HG02870 (cell line): ENCODE measurements around the gene GNAS.

ENCODE experiments used
- ATAC-seq: cut with Tn5 transposase; IDR thresholded peaks from one replicate; pipeline ENCODE4 v1.9.1; 2021; ENCODE audit warnings: mild to moderate bottlenecking, moderate library complexity; ENCODE audit not compliant: unreplicated experiment

The GNAS gene

DNA sequence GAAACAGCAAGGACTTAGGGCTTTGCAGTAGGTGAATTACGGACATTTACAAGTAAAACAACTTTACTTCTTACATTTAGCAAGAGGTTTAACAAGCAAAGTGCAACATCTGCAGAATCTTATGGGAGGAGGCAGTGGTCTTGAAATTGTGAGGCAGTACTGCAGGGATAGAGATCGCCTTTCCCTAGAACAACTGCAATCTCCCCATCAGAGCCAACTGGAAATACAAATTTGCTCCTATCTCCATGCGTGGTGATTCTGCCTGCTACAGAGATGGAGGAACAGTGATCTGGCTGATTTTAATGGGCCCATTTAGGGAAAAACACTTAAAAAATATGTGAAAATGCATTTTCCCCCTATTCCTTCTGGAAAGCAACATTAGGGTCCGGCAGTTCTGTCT lies 25.9 kb downstream of the GNAS start:
- ATAC-seq: no peak

DNA sequence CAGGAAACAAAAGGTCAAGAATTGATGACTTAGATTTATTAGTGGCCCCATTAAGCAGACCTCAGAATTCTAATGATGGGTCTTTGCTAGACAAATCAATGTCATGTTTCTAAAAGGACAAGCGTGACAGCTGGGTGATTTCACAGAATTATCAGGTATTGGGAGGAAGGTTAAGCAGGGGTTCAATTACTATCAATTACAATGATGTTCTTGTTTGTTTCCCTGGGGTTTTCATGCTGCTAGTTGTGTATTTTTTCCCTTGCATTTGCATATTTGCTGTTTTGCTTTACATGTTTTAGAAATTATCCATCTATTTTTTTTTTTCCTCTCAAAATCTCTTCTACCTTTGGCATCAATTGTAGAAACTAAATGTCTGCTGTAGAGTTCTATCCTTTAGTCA lies 27.9 kb downstream of the GNAS start:
- ATAC-seq: no peak

DNA sequence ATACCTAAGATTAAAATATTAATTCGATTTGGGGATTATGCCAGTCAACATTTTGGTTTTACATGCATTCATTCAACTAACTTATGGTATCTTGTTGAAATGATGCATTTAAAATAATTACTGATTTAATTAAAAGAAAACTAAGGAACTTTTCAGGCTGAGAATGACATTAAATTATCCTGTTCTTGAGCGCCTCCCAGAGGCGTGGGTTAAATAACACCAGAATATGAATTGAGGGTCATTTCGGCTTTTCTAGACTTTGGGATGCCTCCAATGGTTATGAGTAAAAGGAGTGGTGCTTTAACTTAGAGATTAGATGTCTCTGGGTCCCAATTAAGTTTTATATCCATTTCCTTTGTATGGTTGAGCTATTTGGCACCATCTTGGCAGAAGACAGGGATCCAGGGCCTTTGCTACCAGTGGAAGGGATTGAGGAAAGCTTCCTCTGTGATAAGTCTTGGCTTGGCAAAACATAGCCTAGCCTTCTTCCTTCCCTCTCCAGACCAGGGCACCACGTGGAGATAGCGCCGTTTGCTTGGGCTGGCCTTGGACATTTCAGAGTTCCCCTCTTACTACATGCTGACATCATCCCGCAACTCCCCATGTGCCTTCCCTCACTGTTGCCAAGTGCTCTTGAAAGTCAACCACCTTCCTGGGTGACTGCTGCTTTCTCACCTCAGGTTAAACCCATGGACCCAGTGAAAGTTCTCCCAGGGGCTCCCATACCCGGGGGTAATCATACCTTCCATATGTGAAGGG lies 28.7 kb downstream of the GNAS start:
- ATAC-seq: no peak

DNA sequence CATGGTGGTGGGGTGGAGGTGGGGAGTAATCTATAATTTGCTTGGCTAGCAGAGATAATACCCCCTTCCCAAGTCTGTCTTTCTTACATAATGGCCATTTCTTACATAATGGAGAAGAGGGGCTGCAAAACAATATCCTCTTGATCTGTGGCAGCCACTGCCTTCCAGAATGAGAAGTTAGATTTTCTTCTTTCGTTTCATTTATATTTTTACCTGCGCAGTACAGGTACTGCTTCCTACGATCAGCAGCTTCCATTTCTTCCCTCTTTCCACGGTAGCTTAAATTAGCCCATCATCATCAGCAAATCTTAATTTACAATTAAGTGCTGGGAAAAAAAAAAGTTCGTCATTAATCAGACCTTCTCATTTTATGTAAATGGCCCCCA lies 30.2 kb downstream of the GNAS start:
- ATAC-seq: no peak

DNA sequence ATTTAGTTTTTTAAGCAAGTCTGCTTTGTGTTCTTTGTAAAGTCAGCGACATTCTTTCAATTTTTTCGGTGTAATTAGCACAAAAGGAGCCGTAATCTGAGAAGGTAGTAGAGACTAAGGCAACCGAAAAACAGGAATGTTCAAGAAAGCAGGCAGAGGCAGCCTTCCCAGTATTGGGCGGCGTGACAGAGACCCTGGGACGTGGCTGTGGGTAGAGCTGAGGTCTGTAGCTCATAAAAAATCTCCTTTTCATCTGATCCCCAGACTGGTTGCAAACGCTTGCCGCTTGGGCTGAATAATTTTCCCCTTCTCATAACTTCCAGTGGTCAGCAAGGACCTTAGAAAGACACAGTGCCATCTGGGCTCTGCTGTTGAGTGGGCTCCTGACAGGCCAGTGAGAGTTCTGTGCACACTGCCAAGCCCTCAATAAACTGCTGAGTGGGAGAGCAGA lies 30.8 kb downstream of the GNAS start:
- no peak for ATAC-seq

DNA sequence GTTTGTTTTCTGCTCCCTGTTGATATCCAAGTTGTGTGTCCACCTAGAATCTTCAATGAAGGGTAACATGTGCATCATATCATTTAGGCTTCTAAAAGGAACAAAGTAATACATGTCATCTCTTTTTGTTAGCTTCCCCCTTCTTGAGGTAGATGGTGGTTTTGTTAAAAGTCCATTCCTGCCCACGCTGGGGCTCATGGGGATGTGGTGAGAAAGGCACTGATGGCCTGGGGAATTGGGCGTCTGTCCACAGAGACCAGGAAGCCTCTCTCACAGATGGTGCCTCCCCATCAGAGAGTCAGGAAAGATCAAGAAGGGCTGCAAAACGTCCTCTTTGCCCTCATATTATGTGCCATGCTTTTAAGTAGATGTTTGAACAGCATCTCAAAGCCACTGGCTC lies 32.5 kb downstream of the GNAS start:
- ATAC-seq: no peak

DNA sequence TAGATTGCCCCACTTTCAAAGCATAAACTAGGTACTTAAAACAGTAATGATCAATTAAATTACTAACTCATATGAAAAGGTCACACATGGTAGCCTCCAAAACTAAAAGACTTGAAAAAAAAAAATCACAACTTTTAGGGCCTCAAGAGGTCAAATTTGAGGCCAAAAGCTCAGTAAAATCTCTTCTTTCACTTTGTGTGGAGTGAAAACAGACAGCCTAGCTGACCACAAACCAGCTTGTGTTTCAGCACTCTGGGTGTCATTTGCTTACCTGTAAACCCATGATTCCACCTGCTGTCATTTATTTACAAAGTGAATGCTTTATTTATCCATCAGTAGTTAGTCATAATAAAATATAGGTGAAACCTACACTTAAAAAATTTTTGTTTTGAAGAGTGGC lies 34.0 kb downstream of the GNAS start:
- no peak for ATAC-seq

DNA sequence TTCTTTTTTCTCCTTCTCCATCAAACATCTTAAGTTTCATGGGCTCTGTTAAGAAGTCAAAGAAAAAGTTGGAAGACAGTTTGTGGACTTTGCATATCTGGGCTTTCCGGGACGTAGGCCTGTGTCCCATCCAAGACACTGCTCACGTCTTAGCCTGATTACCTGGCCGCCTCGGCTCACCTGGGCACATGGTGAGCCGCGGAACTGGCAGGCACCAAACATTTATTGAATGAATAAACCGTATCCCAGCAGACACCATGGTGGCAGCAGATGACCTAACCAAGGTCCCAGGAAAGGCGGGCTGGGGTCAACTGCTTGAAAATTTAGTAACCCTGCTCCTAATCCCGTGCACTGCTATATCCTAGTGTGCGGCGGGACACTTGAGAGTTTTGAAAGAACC lies 35.6 kb downstream of the GNAS start:
- no peak for ATAC-seq

DNA sequence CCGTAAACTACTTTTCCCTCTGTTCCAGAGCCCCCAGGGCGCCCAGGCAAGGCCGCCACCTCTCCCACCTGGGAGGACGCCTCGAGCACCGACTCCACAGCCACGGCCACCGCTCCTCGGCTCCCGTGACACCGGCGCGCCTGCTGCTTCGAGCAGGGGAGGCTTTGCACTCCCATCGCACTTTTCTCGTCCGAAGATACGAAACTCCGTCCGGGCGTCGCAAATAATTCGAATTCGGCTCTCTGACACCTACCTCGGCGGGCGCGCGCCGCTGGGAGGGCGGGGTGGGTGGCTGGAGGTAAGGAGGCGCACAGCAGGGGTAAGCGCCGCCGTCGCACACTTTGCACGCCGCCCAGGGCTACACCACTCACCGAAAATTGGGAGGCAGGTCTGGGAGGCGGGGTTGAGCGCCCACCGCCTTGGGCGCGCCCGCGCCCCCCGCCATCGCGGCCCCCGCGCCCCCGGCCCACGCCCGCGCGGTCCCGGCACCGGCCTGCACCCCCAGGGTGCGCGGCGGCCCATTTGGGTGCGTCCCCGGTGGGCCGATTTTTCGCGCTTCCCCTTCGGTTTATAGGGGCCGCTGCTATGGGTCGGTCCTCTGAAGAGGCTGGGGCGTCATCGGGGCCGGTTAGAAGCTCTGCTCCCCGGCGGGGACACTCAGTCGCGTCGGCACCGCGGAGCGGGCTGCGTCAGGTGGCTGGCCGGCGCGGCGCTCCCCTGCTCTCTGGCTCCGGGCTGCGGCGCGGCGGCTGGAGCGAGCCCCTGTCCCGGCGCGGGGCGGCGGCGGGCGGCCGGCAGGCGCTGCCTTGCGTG lies 36.2 kb downstream of the GNAS start:
- peak; percentile 39 for ATAC-seq

DNA sequence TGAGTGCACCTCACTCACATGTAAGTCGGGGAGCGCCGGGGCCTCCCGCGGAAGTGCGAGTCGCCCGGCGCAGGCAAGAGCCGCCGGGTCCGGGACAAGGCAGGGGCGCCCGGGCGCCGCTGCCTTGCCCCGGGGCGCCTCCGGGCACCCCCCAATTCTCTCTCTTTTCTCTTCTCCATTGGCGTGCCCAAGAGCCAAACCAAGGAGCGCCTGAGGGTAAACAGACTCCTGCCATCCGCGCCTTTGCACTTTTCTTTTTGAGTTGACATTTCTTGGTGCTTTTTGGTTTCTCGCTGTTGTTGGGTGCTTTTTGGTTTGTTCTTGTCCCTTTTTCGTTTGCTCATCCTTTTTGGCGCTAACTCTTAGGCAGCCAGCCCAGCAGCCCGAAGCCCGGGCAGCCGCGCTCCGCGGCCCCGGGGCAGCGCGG lies 36.8 kb downstream of the GNAS start:
- no peak for ATAC-seq

DNA sequence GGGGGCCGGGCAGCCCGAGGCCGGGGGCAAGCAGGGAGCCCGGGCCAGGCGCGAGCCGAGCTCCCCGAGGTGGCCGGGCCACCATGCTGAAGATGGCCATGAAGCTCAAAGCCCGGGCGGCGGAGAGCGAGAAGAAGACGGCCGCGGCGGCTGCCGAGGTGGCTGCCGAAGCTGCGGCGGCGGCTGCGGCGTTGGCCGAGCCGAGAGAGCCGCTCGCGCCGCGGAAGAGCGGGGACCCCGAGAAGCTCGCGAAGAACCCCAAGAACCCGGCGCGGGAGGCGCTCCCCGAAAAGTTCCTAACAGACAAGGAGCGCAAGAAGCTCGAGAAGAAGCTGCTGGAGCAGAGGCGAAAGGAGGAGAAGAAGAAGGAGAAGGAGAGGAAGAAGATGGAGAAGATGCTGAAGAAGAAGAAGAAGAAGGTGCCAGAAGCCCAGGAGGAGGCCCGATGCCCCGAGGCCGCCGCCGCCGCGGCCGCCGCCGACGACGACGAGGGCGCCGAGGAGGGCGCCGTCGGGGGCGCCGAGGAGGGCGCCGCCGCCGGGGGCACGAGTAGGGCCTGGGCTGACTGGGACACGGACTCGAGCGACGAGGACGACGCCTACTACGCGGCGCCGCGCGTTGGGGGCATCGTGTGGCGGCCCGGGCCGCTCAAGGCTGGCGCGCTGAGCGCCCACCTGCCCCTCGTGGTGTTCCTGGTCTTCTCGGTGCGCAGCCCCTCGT lies 37.4 kb downstream of the GNAS start:
- no peak for ATAC-seq

DNA sequence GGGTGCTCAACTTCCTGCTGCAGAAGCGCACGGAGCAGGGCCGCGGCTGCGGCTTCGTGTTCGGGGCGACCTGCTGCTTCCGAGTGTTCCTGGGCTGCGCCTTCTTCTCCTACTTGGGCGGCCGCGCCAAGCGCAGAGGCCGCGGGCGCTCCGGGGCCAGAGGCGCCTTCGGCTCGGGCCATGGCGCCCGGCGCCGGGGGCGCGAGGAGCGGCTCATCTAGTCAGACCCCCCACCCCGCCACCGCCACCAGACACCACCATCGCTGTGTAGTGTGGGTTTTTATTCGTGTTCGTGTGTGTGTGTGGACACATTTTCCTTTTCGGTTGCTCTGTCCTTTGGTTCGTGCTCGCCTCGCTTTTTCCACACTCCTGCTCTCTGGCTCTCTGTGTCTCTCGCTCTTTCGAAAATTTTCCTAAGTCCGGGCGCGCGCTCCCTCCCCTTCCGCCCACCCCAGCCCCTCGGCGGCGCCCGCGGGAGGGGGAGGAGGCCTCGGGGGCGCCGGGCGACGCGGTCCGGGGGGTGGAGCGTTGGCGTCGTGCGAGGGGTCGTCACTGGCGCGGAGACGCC lies 38.1 kb downstream of the GNAS start:
- ATAC-seq: peak; percentile 23

DNA sequence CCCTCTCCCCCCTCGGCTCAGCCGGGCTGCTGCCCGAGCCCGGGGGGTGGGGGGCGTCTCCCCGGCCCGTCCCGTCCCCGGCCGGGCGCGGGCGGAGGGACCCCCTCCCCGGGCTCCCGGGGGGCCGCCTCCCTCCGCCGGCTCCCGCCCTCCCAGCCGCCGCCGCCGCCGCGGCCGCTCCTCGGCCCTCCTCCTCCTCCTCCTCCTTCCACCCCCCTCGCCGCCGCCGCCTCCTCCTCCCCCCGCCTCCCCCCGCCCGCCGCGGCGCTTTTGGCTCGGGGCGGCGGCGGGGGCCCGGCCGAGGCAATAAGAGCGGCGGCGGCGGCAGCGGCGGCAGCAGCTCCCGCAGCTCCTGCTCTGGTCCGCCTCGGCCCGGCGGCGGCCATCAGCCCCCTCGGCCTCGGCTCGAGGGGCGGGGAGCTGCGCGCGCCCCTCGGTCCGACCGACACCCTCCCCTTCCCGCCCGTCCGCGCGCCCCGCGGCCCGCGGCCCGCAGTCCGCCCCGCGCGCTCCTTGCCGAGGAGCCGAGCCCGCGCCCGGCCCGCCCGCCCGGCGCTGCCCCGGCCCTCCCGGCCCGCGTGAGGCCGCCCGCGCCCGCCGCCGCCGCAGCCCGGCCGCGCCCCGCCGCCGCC lies 38.7 kb downstream of the GNAS start:
- peak; percentile 7 for ATAC-seq

DNA sequence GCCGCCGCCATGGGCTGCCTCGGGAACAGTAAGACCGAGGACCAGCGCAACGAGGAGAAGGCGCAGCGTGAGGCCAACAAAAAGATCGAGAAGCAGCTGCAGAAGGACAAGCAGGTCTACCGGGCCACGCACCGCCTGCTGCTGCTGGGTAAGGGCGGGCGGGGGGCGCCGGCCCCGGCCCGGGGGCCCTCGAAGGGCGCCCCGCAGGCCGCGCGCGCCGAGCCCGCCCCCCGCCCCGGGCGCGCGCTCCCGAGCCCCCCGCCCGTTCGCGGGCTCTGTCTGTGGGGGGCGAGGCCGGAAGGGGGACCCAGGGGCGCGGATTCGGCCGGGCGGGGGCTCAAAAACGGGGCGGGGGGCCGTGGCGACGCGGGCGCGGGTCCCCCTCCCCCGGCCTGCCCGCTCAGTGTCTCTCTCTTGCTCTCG lies 39.2 kb downstream of the GNAS start:
- no peak for ATAC-seq

DNA sequence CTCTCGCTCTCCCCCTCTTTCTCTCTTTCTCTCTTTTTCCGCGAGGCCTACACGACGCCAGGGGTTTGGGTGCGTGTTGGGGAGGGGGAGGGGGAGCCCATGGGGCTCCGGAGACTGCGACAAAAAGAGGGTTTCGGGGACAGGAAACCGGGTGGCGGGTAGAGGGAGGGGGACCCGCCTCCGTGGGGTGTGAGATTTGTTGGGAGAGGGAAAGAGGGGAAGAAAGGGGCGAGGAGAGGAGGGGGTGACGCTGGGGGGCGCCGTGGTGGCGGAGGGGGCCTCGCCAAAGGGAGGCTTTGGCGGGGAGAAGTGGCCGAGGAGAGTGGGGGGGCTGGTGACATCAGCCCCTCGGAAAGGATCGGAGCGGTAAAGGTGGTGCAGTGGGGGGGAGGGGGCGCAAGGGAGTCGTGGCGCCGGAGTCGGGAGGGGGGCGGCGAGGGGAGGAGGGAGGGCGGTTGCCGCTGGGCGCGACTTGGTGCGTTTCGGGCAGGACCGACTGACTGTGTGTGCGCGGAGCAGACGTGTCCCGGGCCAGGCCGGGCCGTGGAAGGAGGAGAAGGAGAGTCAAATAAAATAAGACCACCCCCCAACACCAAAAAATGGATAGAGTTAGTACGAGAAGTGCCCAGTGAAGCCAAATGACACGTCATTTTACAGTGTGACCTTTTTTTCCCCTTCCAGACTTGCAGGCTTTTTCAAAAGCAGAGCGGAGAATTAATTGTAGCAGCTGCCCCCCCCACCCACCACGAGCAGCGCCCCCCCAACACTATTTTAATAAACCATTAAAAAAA lies 39.8 kb downstream of the GNAS start:
- ATAC-seq: no peak

DNA sequence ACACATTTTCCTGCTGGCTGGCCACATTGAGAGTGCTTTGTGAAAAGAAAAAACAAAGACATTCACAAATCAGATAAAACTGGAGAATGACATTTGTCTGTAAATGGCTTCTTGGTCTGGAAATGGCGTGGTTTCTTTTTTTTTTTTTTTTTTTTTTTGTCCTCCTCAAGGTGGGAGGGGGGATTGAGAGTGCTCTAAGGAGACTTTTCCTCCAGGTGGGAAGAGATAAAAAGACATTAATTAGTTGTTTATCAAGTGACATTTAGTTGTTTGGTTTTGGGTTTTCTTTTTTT lies 40.4 kb downstream of the GNAS start:
- no peak for ATAC-seq

DNA sequence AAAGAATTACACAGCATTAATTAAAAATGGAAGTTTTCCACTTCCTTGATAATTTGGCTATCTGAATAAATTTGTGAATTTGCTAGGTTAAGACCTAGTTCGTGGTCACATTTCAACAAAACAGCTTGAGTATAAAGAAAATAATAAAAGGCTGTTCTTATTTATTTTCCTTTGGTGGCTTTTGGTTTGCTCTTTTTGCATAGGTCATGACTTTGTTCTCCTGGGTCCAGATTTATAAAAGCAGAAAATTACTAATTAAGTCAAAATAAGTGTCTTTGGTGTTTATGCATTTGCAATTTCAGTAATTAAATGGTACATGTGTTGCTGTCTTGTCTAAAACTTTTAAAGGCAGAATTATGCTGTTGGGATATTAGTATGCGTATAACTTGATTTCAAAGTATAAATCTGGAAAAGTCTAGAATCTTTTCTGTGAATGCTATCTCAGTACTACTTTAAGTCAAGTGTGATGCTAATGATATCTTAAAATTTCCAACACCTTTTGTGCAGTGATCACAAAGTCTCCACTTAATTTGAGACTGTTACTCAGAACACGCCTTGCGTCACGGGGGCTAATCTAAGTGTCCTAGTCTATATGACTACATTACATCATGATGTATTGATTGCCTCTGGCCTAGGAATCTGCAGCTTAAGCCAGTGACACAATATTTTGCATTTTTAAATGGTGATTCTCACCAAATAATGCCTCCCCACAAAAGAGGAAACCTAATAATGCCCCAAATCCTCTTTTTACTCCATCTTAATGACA lies 41.0 kb downstream of the GNAS start:
- no peak for ATAC-seq

DNA sequence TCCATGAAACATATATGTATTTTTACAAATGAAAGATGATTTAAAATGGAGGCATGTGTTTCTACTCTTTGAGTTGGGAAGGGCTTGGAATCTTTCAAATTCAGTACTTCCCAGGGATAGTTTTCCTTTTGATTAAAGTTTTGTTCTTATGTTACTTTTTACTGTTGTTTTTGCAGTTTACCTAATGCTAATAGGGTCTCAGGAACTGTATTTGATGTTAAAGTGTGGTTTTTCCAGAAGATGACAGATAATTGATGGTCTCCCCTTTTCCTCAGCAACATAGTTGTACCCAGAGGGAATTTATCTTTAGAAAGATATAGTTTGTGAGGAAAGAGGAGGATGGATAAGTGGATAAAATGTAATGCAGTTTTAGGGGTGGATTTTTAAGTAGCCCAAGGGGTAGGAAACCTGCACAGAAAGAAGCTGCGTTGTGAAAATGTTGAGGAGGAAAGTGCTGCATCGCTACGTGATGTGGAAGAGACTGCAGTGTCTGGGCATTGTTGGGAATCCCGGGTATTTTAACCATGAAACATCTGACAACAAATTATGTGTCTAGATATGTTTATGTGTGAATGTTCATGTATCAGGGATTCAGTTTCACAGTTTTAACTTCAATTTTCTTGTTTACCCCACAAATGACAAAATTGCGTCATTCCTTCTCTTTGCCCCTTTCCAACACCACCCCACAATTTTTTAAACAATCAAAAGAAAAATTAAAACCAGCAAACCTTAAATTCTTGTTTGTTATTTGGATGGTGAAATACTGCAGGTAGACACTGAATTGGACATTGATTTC lies 42.3 kb downstream of the GNAS start:
- ATAC-seq: no peak
